NT2/D1 (cell line): ENCODE measurements around the gene USP11.

ENCODE experiments used
- DNase-seq: peaks from one replicate; pipeline ENCODE4 v3.0.0-alpha.2; 2011; ENCODE audit warnings: low read depth, low spot score
- H3K27me3 ChIP-seq: 2 replicates; pipeline ENCODE4 v1.6.0; 2011; ENCODE audit warnings: mild to moderate bottlenecking; ENCODE audit not compliant: insufficient read length, insufficient read depth
- H3K36me3 ChIP-seq: 2 replicates; pipeline ENCODE4 v1.6.1; 2011; ENCODE audit warnings: mild to moderate bottlenecking, low read length, mixed read lengths; ENCODE audit not compliant: insufficient read depth, insufficient read length
- H3K4me1 ChIP-seq: 2 replicates; pipeline ENCODE4 v1.5.1; 2011; ENCODE audit not compliant: insufficient read depth, insufficient read length
- H3K4me3 ChIP-seq: 2 replicates; pipeline ENCODE4 v1.5.1; 2011; ENCODE audit warnings: low read depth; ENCODE audit not compliant: insufficient read length
- H3K9ac ChIP-seq: 2 replicates; pipeline ENCODE4 v1.6.0; 2011; ENCODE audit warnings: low read depth; ENCODE audit not compliant: insufficient read length
- H3K9me3 ChIP-seq: 2 replicates; pipeline ENCODE4 v1.5.1; 2011; ENCODE audit warnings: mild to moderate bottlenecking, low read length; ENCODE audit not compliant: insufficient read depth
- SUZ12 ChIP-seq: IDR thresholded peaks from 2 replicates; pipeline ENCODE4 v1.6.1; 2011; ENCODE audit not compliant: insufficient read length, insufficient read depth; ENCODE audit errors: extremely low read depth
- YY1 ChIP-seq: IDR thresholded peaks from 2 replicates; pipeline ENCODE4 v1.6.1; 2011; ENCODE audit not compliant: insufficient read length, insufficient read depth
- ZNF274 ChIP-seq: IDR thresholded peaks from 2 replicates; pipeline ENCODE4 v1.6.1; 2011; ENCODE audit warnings: mild to moderate bottlenecking, low read depth, low read length

Gene USP11

GRCh38 chrX:47285836-47286320 lies 53.1 kb downstream of the USP11 start:
- Histone ChIP-seq H3K4me1 (no peaks in the 10 kb centered on the region), H3K36me3 (no peaks in the 10 kb centered on the region), H3K9ac (no peak overlapping the region), H3K27me3 (no peaks in the 10 kb centered on the region), H3K9me3 (peaks cover 6% of the 10 kb centered on the region; the same call in 1 of the 2 replicates), H3K4me3 (no peak overlapping the region)
- DNase-seq, result no peak
- TF ChIP-seq YY1 (no peak), SUZ12 (no peak), ZNF274 (no peak)

GRCh38 chrX:47293106-47293505 lies 60.3 kb downstream of the USP11 start:
- TF ChIP-seq SUZ12 (no peak), YY1 (no peak), ZNF274 (no peak)

GRCh38 chrX:47296766-47297365 lies 64.1 kb downstream of the USP11 start:
- H3K4me3 ChIP-seq, result no peak overlapping the region
- TF ChIP-seq YY1 (no peak), ZNF274 (no peak), SUZ12 (no peak)
- H3K27me3 ChIP-seq, result no peaks in the 10 kb centered on the region
- no peaks in the 10 kb centered on the region for H3K4me1 ChIP-seq
- peaks cover 30% of the 10 kb centered on the region; the same call in 1 of the 2 replicates for H3K9me3 ChIP-seq
- no peak for DNase-seq
- no peak overlapping the region for H3K9ac ChIP-seq
- no peaks in the 10 kb centered on the region for H3K36me3 ChIP-seq

More at GRCh38 chrX:47293106-47293505, 60.3 kb downstream of the USP11 start:
- no peak overlapping the region for H3K4me3 ChIP-seq
- H3K27me3 ChIP-seq, result no peaks in the 10 kb centered on the region
- H3K36me3 ChIP-seq, result no peaks in the 10 kb centered on the region
- H3K4me1 ChIP-seq, result no peaks in the 10 kb centered on the region
- peaks cover 32% of the 10 kb centered on the region; the same call in 1 of the 2 replicates for H3K9me3 ChIP-seq
- DNase-seq, result no peak
- H3K9ac ChIP-seq, result no peak overlapping the region

- Histone ChIP-seq H3K4me3 (no peak overlapping the region), H3K36me3 (no peaks in the 10 kb centered on the region), H3K4me1 (no peaks in the 10 kb centered on the region), H3K27me3 (no peaks in the 10 kb centered on the region), H3K9ac (no peak overlapping the region), H3K9me3 (peaks cover 24% of the 10 kb centered on the region; the same call in 1 of the 2 replicates)
- no peak for DNase-seq
- TF ChIP-seq ZNF274, result no peak
- no peak for TF ChIP-seq SUZ12
- no peak for TF ChIP-seq YY1
These were observed 65.1 kb downstream of the USP11 start for GRCh38 chrX:47297874-47298273.
